Gastrocnemius medialis (tissue), 4 donors: ENCODE measurements around the gene GLCCI1.

Source experiments
- POLR2A ChIP-seq, 2 donors: fragments of 450-650 bp; IDR thresholded peaks; one replicate each; pipeline ENCODE4 v1.6.1; 2017; ENCODE audit warnings: antibody characterized with exemption in 2 of 2, mild to moderate bottlenecking in 2 of 2, moderate library complexity in 2 of 2
- TF ChIP-seq, protein P1 (sequence below), 5 experiments: fragments of 450-650 bp in 3 of 5; fragments of 200-600 bp in 2 of 5; sonication (generic) in 2 of 5; IDR thresholded peaks in 4 of 5; conservative IDR thresholded peaks in 1 of 5; 1 replicate in 4 of 5; 2 replicates in 1 of 5; pipeline ENCODE4 v1.5.1; 2016 to 2019; ENCODE audit warnings: antibody characterized with exemption in 5 of 5, mild to moderate bottlenecking in 3 of 5, moderate library complexity in 3 of 5

- no peak for TF ChIP-seq POLR2A (IDR thresholded peaks at IDR 0.05)
- TF ChIP-seq, protein P1, sequence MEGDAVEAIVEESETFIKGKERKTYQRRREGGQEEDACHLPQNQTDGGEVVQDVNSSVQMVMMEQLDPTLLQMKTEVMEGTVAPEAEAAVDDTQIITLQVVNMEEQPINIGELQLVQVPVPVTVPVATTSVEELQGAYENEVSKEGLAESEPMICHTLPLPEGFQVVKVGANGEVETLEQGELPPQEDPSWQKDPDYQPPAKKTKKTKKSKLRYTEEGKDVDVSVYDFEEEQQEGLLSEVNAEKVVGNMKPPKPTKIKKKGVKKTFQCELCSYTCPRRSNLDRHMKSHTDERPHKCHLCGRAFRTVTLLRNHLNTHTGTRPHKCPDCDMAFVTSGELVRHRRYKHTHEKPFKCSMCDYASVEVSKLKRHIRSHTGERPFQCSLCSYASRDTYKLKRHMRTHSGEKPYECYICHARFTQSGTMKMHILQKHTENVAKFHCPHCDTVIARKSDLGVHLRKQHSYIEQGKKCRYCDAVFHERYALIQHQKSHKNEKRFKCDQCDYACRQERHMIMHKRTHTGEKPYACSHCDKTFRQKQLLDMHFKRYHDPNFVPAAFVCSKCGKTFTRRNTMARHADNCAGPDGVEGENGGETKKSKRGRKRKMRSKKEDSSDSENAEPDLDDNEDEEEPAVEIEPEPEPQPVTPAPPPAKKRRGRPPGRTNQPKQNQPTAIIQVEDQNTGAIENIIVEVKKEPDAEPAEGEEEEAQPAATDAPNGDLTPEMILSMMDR (IDR thresholded peaks at IDR 0.05 in 4 of 5, conservative IDR thresholded peaks at IDR 0.05 in 1 of 5), result no peak
Measured at GRCh38 chr7:8035192-8035591, 66.6 kb downstream of the GLCCI1 start.
